Colon (tissue), 2 donors: ENCODE data around the gene ZBTB24.
"Not testable (repeated sequence)": the region's sequence is repeated elsewhere in the genome, so short reads cannot be mapped to it uniquely, and the experiment has no call there.

Experiments used
- FAIRE-seq: peaks from 2 replicates; lab custom pipeline; 2012; peaks lifted over from hg19 to GRCh38; lab: Jason Lieb, UNC
- donor health status: control.
- donor health status: control.

The ZBTB24 gene

DNA sequence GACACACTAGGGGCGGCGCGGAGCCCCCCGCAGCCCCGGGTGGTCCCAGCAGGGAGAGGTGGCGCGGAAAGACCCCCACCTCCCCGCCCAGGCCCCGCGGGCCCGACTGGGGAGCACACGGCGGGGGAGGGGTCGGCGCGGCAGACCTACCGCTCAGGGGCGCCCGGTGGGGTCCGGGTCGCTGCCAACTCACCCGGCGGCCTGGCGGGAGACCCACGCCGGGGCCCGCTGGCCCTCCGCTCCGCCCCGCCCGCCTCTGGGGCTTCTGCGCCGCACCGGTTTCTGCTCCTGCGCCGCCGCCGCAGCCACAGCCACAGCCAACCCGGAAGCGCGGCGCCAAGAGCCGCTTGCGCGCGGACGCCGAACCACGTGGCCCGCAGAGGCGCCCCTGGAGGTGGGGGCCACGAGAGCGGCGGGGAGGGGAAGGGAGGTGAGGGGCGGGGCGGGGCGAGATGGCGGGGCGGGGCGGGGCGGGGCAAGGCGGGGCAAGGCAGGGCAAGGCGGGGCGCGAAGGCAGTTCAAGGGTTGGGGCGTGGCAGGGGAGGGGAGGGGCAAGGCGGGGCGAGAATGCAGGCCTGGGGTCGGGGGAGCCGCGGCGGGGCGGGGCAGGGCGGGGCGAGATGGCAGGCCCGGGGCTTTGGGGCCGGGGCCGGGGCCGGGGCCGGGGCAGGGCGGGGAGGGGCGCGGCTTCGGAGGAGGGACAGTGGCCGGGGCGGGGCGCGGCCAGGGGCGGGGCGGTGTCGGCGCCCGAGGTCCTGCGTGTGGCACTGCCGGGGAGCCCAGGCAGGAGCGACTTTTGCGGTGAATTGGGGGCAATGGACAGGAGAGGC, at the start of gene ZBTB24:
Gene ZBTB24 (minus strand): TSS at position 315 of the 830 bp plus-strand sequence. CDS start 1,193 bp downstream, outside the sequence.
- FAIRE-seq = no peak

DNA sequence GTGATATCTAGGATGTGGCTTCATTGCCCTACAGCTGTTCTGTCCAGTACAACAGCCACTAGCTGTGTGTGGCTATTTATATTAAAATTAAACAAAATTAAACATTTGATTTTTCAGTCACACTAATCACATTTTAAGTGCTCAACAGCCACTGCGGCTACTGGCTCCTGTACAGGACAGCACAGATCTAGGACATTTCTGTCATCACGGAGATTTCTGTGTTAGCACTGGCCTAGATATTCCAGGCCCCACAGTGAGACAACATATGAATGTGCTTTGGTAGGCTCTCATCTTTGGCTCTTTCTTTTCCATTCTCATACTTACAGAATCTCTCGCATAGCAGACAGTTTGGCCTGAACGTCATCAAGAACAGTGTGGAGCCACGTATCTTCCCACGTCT, 48.4 kb upstream of the ZBTB24 start:
- FAIRE-seq = no peak

DNA sequence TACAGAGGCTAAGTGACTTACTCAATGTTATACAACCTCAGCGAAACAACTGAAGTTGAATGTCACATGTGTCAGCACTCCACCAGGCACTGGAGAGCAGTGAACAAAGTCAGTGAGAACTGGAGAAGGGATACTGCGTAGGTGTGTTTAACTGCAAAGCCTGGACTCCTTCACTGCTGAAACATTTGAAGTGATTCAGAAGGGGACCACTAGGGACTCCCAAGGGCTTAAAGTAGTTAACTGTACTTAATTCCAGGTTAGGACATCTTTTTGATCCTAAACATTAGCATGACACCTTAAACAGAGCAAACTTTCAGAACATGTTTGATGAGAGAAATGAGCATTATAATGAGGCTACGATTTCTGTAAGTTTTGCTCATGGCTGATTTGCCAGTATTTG, 45.0 kb upstream of the ZBTB24 start:
- no peak for FAIRE-seq

DNA sequence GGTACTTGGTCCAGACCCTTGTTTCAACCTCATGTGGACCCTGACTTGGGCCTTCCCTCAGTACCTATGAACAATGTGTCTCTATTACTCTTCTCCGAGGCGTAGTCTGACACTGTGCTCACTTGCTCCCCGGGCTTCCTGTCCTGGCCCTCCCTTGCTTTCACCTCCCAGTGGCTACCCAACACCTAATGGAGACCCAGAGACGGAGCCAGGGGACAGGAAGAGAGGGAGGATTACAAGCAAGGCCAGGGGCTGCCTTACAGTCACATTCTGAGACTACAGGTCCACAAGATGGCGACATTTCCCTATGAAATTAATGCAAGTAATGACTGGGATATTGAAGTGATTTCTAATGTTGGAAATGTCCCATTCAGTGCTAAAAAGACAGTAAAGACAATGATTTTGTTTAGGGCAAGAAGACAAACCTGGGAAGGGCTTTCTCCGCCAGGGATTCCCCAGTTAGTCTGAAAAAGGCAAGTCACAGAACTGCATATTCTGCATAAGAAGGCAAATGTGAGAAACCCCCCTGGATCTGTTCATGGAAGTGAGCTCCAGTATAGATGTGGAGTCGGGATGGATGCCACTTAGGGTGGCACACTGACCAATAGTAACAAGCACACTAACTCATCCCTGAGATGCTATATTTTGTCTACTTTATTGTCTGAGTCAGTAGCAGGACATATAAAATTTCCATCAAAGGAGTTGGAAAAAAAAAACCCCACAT, 44.0 kb upstream of the ZBTB24 start:
- no peak for FAIRE-seq

DNA sequence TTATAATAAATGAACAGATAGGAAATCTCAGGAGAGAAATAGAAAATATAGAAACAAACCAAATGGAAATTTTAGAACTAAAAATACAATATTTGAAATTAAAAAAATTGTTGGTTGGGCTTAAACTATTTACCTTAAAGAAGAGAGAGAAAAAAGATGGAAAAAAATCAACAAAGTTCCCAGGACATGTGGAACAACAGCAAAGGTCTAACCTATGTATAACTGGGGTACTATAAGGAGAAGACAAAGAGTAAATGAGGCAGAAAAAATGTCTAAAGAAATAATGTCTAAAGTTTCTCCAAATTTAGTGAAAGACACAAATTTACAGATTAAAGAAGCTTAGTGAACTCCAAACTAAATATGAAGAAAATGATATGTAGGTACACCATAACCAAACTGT, 41.1 kb upstream of the ZBTB24 start:
- FAIRE-seq = peak; percentile 18

DNA sequence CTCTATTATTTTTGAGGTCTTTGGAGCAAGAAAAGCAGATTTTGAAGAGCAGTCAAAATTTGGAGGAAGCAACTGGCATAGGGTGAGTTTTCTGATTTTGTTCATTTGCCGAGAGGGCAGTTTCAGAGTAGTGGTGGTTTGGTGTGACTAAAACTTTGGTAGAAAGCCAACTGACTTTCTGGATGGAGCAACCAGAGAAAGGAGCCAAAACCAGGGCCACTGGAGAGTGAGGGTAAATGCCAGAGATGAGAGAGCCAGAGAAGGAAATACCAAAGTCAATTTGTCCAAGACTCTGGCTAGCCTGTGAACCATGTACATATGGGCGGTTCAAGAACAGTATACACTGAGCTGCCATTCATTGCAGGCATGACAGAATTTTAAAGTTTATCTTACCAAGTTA, 40.5 kb upstream of the ZBTB24 start:
- FAIRE-seq = no peak

DNA sequence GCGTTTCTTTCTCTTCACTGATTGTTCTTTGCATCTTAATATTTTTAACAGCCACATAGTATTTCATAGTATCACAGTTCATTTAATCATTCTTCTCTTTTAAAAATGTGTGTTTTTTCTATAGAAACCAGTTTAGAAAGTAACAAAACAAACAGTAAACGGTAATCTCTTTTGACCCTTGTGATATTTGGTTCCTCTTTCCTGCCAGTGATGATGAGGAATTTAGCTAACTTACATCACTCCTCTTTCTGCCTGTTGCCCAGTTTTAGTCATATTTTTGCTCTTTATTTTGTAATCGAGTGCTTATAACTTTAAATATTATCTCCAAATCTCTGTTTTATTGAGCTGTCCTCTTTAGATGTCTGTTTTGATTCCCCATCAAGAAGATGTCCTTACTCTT, 38.1 kb upstream of the ZBTB24 start:
- FAIRE-seq = no peak

DNA sequence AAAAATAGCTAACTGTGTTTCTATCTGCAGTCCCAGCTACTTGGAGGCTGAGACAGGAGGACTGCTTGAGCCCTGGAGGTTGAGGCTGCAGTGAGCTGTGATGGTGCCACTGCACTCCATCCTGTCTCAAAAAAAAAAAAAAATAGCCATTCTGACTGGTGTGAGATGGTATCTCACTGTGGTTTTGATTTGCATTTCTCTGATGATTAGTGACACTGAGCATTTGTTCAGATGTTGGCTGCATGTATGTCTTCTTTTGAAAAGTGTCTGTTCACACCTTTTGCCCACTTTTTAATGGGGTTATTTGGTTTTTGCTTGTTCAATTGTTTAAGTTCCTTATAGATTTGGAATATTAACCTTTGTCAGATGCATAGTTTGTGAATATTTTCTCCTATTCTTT, 36.6 kb upstream of the ZBTB24 start:
- FAIRE-seq = not testable (repeated sequence)

DNA sequence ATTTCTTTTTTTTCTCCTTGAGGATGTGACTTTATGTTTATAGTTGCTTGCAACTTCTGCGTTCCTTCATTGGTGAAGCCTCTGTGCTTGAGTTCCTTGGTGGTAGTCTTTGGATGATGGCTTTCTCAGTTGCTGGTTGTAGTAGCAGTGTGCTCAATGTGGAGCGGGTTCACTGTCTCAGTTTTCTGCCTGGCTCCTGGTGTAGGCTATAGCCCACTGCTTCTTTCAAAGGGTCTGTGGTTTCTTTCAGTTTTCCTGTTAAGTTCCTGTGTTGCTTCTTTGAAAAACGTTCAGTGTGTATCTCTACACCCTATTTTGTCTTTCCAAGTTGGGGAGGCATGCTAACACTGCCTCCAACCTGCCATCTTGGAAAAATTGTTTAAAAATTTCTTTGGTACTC, 33.9 kb upstream of the ZBTB24 start:
- no peak for FAIRE-seq

DNA sequence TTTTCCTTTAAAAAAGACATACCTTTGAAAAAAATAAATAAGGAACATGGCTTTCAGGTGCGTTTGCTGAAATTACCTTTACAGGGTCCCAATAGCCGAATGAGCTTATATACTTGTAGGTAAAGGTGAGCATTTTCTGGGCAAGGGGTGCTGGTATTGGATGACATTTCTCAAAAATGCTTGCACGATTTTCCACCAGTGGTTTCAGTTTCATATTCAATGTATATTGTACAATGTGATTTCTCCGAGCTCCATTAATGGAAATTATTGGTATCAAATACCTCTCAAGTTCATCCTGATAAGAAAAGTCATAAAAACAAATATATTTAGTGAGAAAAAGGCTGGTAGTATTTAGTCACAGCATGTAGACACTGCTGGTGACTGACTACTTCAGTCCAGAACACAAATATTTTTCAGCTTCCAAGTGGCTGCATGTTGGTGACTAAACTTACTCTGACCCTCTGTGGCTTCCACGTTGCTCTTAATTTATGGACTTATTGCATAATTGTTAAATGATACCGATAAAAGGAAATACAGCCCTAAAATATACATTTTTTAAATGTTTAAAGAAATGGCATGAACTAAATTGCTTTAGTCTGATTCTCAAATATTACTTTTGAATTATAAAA, 32.9 kb upstream of the ZBTB24 start:
- no peak for FAIRE-seq

DNA sequence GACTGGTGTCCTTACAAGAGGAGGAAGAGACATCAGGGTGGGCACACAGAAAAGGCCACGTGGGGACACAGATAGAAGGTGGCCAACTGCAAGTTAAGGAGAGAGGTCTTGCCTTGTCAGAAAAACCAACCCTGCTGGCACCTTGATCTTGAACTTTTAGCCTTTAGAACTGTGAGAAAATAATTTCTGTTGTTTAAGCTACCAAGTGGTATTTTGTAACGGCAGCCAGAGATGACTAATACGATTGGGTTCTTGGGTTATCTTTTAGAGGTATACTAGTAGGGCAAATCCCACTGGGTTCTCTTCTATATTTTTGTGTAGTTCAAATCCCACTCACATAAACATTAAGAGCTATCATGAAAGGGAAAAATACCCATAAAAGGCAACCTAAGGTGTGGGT, 31.9 kb upstream of the ZBTB24 start:
- no peak for FAIRE-seq

DNA sequence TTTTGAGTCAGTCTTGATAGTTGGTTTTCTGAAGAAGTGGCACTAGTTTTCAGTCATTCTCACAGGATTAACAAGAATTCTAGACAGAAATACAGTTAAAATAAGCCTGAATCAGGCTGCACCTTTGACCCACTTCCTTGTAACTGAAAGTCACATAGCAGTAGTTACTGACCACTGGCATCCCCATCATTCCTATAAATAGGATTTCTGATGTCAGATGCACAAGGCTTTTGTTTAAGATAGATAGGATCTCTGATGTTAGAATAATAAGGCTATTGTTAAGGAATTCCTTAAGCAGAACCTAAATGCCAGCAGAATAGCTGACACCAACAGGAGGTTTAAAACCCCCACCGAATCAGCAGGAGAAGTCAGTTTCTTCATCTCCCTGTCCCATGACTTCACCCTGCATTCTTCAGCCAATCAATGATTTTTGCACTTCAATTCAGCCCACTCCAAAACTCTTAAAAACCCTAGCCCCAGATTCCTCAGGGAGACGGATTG, 30.6 kb upstream of the ZBTB24 start:
- no peak for FAIRE-seq

DNA sequence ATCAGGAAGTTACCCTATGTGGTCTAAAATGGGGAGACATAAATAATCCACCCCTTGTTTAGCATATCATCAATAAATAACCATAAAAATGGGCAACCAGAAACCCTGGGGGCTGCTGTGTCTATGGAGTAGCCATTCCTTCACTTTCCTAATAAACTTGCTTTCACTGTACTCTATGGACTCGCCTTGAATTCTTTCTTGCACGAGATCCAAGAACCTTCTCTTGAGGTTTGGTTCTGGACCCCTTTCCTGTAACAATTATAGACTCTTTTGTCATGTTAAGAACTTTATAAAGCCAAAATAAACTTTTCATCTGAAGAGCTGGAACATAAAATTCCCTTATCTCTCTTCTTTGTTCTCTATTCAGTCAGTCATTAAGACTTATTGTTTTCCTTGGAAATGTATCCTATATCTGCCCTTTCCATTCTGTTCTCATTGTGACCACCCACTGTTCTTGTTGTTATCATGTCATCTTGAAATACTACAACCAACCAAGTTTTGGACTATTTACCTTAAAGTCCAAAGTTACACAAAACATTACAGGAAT, 29.3 kb upstream of the ZBTB24 start:
- FAIRE-seq = no peak

DNA sequence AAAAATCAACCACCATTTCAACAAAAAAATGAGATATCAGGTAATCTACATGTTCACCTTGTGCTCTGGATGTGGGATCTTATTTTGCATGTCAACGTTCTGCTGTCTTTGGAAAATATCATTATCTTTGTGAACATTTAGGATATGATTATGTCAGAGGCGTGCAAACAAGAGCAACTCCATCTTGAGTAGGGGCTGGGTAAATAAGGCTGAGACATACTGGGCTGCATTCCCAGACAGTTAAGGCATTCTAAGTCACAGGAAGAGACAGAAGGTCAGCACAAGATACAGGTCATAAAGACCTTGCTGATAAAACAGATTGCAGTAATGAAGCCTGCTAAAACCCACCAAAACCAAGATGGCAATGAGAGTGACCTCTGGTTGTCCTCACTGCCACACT, 28.8 kb upstream of the ZBTB24 start:
- no peak for FAIRE-seq

DNA sequence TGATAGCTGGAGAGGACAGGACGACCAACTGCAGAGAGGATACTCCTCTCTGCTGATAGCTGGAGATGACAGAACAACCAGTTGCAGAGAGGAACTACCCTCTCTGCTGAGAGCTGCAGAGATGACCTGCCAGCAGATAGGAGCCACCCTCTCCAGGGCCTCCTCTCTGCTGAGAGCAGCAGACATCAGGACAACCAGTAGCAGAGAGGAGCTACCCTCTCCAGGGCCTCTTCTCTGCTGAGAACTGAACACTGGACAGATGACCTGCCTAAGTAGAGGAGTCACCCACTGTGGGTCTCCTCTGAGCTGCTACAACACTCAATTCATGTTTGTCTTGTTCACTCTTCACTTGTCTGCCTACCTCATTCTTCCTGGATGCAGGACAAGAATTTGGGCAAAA, 27.3 kb upstream of the ZBTB24 start:
- FAIRE-seq = no peak

DNA sequence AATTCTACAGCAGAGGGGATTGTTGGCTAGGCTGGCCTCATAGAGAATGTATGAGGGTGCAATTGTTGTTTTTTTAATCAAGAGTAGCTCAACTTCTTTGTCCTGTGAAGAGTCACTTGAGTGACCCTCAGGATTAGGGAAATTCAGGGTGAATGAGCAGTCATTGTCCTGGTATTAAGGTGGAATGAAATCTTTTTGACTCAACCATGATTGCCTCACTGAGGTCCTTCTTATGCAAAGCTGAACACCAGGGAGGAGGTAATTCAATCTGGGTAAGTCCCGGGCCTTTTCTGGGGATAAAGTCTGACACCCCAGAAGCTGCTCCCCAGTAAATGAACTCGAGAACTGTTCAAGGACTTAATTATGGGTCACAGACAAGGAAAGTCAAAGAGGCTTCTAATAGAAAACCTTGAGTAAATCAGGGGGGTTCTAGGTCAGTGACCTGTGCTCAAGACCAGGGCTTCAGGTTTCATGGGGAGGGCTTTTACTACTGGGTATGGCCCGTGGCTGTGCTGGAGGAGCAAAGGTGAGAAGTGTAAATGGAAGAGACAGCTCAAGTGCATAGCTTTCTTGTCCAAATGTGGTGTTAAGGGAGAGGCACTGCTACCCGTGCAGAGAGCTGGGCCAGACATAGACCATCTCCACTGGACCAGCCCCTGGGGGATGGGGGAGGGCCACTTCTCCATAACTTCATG, 25.3 kb upstream of the ZBTB24 start:
- FAIRE-seq = no peak

DNA sequence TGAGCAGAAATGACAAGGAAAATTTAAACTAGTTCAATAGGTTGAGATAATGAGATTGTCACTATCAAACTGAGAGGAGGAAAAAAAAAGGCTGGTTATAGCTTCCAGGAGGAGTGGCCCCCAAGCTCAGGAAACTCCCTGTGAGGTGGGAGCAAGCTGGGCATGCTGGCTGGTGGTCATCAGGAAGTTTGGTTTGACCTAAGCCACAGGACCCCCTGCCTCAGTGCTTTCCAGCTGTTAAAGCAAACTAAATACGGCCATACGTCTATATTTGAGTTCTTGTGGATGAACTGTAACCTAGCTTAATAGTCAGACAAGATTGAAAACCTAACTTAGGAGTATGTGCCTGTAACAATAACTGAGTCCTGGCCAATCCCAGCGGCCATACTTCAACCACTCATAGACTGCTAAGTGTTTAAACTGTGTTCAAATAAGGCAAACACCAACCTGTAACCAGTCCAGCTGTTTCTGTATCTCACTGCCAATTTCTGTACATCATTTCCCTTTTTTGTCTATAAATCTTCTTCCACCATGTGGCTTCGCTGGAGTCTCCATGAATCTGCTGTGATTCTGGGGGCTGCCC, 24.6 kb upstream of the ZBTB24 start:
- FAIRE-seq = no peak

DNA sequence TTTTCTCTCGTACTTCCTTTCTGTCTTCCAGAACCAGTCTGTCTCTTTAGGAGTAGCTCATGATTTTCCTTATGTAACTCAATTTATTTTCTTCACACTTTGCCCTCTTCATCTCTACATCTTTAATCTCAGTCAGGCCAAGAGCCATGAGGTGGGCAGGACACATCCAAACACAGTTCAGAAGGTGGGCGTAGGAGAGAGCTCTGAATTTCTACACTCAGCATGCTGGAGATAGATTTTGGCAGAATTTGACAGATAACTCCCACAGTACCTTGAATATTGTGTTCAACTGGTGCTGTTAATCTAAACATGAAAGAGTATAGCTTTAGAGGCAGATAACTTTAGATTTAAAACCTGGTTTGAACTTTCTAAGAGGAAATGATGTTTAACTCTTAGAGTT, 23.8 kb upstream of the ZBTB24 start:
- no peak for FAIRE-seq

DNA sequence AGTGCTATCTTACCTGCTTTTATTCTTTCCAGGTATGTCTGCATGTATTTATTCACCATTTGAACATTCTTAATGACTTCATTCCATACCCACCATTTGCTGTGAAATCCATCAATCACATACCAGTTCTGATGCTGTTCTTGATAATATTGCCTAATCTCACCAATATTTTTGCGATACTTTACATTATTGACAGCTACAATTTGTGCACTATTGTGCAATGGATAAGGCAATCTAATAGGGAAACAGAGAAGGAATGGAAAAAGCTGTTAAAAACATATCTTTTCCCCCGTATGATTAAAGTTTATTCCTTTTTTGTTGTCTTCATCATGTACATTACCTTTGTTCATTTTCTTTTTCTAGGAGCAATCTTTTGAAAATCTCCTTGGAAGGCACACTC, 23.3 kb upstream of the ZBTB24 start:
- no peak for FAIRE-seq

DNA sequence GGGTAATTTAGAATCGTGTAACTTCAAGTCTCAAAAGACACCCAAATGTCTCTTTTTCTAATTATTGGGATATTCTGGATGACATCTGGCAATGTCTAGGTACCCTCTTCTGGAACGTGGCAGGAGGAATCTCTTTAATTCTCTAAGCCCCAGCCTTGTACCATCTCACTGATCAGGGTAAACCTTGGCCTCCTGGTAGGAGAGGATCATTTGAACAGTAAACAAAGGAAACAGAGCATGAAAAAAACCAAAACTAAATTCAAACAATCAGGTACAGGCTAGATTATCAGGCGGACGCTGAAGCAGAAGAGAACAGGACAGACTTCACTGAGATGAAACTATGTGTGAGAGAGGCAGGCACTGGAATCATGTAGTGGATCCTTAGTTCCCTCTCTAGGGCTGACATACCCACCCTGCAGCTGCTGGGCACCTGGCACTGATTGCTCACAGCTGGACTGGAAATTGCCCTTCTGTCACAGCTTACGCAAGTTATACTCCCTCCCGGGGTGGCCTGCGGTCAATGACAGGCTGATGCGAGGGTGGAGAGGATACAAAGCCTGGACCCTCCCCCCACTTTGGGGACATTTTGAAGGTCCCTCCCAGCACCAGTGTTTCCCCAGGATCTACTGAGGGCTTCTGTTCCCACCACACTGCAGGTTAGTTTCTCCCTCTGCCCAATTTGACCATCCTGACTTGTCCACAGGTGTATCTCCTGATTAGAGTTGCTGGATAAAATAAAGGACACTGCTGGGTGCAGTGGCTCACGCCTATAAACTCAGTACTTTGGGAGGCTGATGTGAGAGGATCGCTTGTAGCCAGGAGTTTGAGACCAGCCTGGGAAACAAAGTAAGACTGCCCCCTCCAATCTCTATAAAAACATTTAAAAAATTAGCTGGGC, 20.6 kb upstream of the ZBTB24 start:
- no peak for FAIRE-seq

DNA sequence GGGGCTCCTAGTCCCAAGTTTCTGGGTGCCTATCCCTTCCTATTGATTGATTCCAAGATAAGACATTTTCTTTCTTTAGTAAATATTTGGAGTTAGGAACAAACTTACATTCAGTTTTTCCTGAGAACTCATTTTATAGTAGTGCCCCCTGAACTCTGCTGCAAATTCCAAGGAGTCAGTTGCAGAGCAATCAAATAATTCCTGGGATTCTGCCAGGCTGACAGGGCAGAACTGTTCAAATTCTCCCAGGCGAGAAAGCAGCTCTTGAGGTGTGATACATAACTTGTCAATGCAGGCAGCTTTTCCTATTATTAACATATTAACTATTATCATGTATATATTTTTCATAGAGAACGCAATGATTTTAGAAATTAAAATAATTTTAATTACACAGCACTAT, 15.9 kb upstream of the ZBTB24 start:
- no peak for FAIRE-seq
